ENCODE measurements around the gene SERPING1.
A peak's percentile ranks its signal among the peaks of the same experiment; 100 is the strongest.

GRCh38 chr11:57644748-57645688, 47.5 kb downstream of the SERPING1 start:
- TF ChIP-seq MAX (IDR thresholded peaks at IDR 0.05; ENCODE audit: low read depth): no peak
- peak; percentile 87 for TF ChIP-seq CTCF (IDR thresholded peaks at IDR 0.05)
- TF ChIP-seq POLR2AphosphoS5 (IDR thresholded peaks at IDR 0.05; ENCODE audit: low read depth, low read length): 0 out of 2 replicates have a peak, but pooled peaks have one; percentile 40
